HFF-Myc (cell line): ENCODE measurements around the gene BPIFB2.

Experiments used
- DNase-seq: peaks from one replicate; pipeline ENCODE4 v3.0.0-alpha.2; 2011; ENCODE audit warnings: low read depth; ENCODE audit errors: extremely low read depth
- H3K4me3 ChIP-seq: replicated peaks from 2 replicates; pipeline ENCODE4 v1.5.1; 2011; ENCODE audit warnings: low read depth, mild to moderate bottlenecking, control low read depth, low read length
- CTCF ChIP-seq: IDR thresholded peaks from 2 replicates; pipeline ENCODE4 v1.5.1; 2012; ENCODE audit warnings: mild to moderate bottlenecking, low read depth, low read length, control low read depth; ENCODE audit errors: missing control alignments

The BPIFB2 gene

GRCh38 chr20:32988008-32988407, 19.5 kb upstream of the BPIFB2 start:
- no peak for TF ChIP-seq CTCF
- no peak for DNase-seq
- no peak overlapping the region for H3K4me3 ChIP-seq

GRCh38 chr20:32989507-32990283, 17.8 kb upstream of the BPIFB2 start:
- TF ChIP-seq CTCF: no peak
- no peak overlapping the region for H3K4me3 ChIP-seq
- DNase-seq: no peak

GRCh38 chr20:32990426-32990825, 17.1 kb upstream of the BPIFB2 start:
- no peak for DNase-seq
- H3K4me3 ChIP-seq: no peak overlapping the region
- TF ChIP-seq CTCF: no peak

- H3K4me3 ChIP-seq: no peak overlapping the region
- no peak for TF ChIP-seq CTCF
- no peak for DNase-seq
Measured at GRCh38 chr20:32991383-32991782, 16.1 kb upstream of the BPIFB2 start.

GRCh38 chr20:32991792-32992641, 15.5 kb upstream of the BPIFB2 start:
- TF ChIP-seq CTCF: no peak
- no peak for DNase-seq
- H3K4me3 ChIP-seq: no peak overlapping the region

GRCh38 chr20:32993496-32994050, 13.9 kb upstream of the BPIFB2 start:
- no peak for TF ChIP-seq CTCF
- H3K4me3 ChIP-seq: no peak overlapping the region
- no peak for DNase-seq
